HEK293 (cell line): ENCODE data around the gene TNFSF13.
A peak's percentile ranks its signal among the peaks of the same experiment; 100 is the strongest.

Source experiments
- CTCF ChIA-PET: fragments of 350-600 bp; formaldehyde crosslinking; extraction: SDS; loops from one replicate; lab custom pipeline; 2021; ENCODE audit warnings: antibody characterized with exemption; lab: Yijun Ruan, JAX
- POLR2A ChIA-PET: fragments of 300-600 bp; formaldehyde crosslinking; extraction: SDS; loops from one replicate; lab custom pipeline; 2020; ENCODE audit warnings: antibody characterized with exemption, inconsistent platforms; lab: Yijun Ruan, JAX
- H3K27ac ChIP-seq: fragments of 200-500 bp; sonication (Bioruptor generic); 2 replicates; pipeline ENCODE4 v1.5.1; 2014; ENCODE audit warnings: low read depth, low read length, control low read depth, inconsistent platforms; ENCODE audit errors: extremely low read depth
- H3K36me3 ChIP-seq, 2 experiments: fragments of 200-500 bp in 1 of 2; sonication (Bioruptor generic) in 1 of 2; 1 replicate in 1 of 2; 2 replicates in 1 of 2; pipeline ENCODE4 v1.5.1; 2014 to 2017; ENCODE audit warnings: inconsistent platforms in 2 of 2, low read length in 2 of 2; ENCODE audit not compliant: control insufficient read depth in 2 of 2, insufficient read depth in 1 of 2
- H3K4me1 ChIP-seq: fragments of 200-500 bp; sonication (Bioruptor generic); 2 replicates; pipeline ENCODE4 v1.5.1; 2014; ENCODE audit warnings: mild to moderate bottlenecking, low read length, inconsistent platforms; ENCODE audit not compliant: control insufficient read depth, insufficient read depth
- H3K4me3 ChIP-seq: 2 replicates; pipeline ENCODE4 v1.5.1; 2011; ENCODE audit warnings: low read depth, mild to moderate bottlenecking, control low read depth, low read length, moderate library complexity
- H3K9me3 ChIP-seq: fragments of 200-500 bp; sonication (Bioruptor generic); 2 replicates; pipeline ENCODE4 v1.5.1; 2014; ENCODE audit warnings: low read depth, low read length, inconsistent platforms; ENCODE audit not compliant: control insufficient read depth, insufficient read depth
- EGR2 ChIP-seq: fragments of 450-650 bp; formaldehyde crosslinking; IDR thresholded peaks from 2 replicates; pipeline ENCODE4 v1.5.1; 2016; ENCODE audit warnings: low read depth, missing biosample characterization, missing genetic modification characterization
- GLI4 ChIP-seq: fragments of 450-650 bp; formaldehyde crosslinking; IDR thresholded peaks from 2 replicates; pipeline ENCODE4 v1.5.1; 2016; ENCODE audit warnings: missing biosample characterization, missing genetic modification characterization
- GLIS1 ChIP-seq: fragments of 450-650 bp; formaldehyde crosslinking; IDR thresholded peaks from 2 replicates; pipeline ENCODE4 v1.5.1; 2016; ENCODE audit warnings: missing biosample characterization, missing genetic modification characterization
- GLIS2 ChIP-seq: fragments of 450-650 bp; formaldehyde crosslinking; IDR thresholded peaks from 2 replicates; pipeline ENCODE4 v1.5.1; 2016; ENCODE audit warnings: missing biosample characterization, missing genetic modification characterization
- OSR2 ChIP-seq: fragments of 450-650 bp; formaldehyde crosslinking; IDR thresholded peaks from 2 replicates; pipeline ENCODE4 v1.5.1; 2016; ENCODE audit warnings: missing biosample characterization, missing genetic modification characterization
- PRDM1 ChIP-seq: fragments of 450-650 bp; formaldehyde crosslinking; IDR thresholded peaks from 2 replicates; pipeline ENCODE4; 2016; ENCODE audit warnings: missing biosample characterization, missing genetic modification characterization
- SP2 ChIP-seq: fragments of 450-650 bp; formaldehyde crosslinking; IDR thresholded peaks from 2 replicates; pipeline ENCODE4 v1.5.1; 2016; ENCODE audit warnings: missing biosample characterization, missing genetic modification characterization
- ZFP41 ChIP-seq: fragments of 450-650 bp; formaldehyde crosslinking; IDR thresholded peaks from 2 replicates; pipeline ENCODE4 v1.5.1; 2016; ENCODE audit warnings: missing biosample characterization, missing genetic modification characterization, borderline replicate concordance
- ZNF10 ChIP-seq: fragments of 450-650 bp; formaldehyde crosslinking; IDR thresholded peaks from 2 replicates; pipeline ENCODE4 v1.5.1; 2017; ENCODE audit warnings: missing biosample characterization, missing genetic modification characterization
- ZNF169 ChIP-seq: fragments of 450-650 bp; formaldehyde crosslinking; IDR thresholded peaks from 2 replicates; pipeline ENCODE4 v1.5.1; 2016; ENCODE audit warnings: missing biosample characterization, missing genetic modification characterization
- ZNF202 ChIP-seq: fragments of 450-650 bp; formaldehyde crosslinking; IDR thresholded peaks from 2 replicates; pipeline ENCODE4 v1.5.1; 2016; ENCODE audit warnings: missing biosample characterization, missing genetic modification characterization, borderline replicate concordance
- ZNF274 ChIP-seq, 2 experiments: fragments of 200-500 bp in 1 of 2; fragments of 450-650 bp in 1 of 2; sonication (Bioruptor generic) in 1 of 2; formaldehyde crosslinking in 1 of 2; IDR thresholded peaks; 2 replicates each; pipeline versions ENCODE4 v1.5.1 to v1.6.1; 2014 to 2016; ENCODE audit warnings: borderline replicate concordance in 1 of 2, inconsistent platforms in 1 of 2, low read length in 1 of 2, missing biosample characterization in 1 of 2, missing genetic modification characterization in 1 of 2
- ZNF311 ChIP-seq: fragments of 450-650 bp; formaldehyde crosslinking; IDR thresholded peaks from 2 replicates; pipeline ENCODE4 v1.5.1; 2017; ENCODE audit warnings: missing biosample characterization, missing genetic modification characterization, borderline replicate concordance
- ZNF341 ChIP-seq: fragments of 450-650 bp; formaldehyde crosslinking; IDR thresholded peaks from 2 replicates; pipeline ENCODE4; 2016; ENCODE audit warnings: low read depth, missing biosample characterization, missing genetic modification characterization
- ZNF585B ChIP-seq: fragments of 450-650 bp; formaldehyde crosslinking; IDR thresholded peaks from 2 replicates; pipeline ENCODE4 v1.5.1; 2016; ENCODE audit warnings: missing biosample characterization, missing genetic modification characterization
- ZNF596 ChIP-seq: fragments of 450-650 bp; IDR thresholded peaks from 2 replicates; pipeline ENCODE4 v1.5.0; 2018; ENCODE audit warnings: missing biosample characterization, mild to moderate bottlenecking, missing genetic modification characterization, moderate library complexity
- ZNF600 ChIP-seq: fragments of 450-650 bp; formaldehyde crosslinking; IDR thresholded peaks from 2 replicates; pipeline ENCODE4 v1.5.1; 2016; ENCODE audit warnings: missing biosample characterization, missing genetic modification characterization
- ZNF621 ChIP-seq: fragments of 450-650 bp; formaldehyde crosslinking; IDR thresholded peaks from 2 replicates; pipeline ENCODE4 v1.5.1; 2017; ENCODE audit warnings: missing biosample characterization, missing genetic modification characterization
- ZNF747 ChIP-seq: fragments of 450-650 bp; formaldehyde crosslinking; IDR thresholded peaks from 2 replicates; pipeline ENCODE4 v1.5.1; 2016; ENCODE audit warnings: missing biosample characterization, missing genetic modification characterization
- TF ChIP-seq, protein P1 (sequence below): fragments of 450-650 bp; formaldehyde crosslinking; IDR thresholded peaks from 2 replicates; pipeline ENCODE4 v1.5.1; 2016; ENCODE audit warnings: missing biosample characterization, missing genetic modification characterization
- TF ChIP-seq, protein P2 (sequence below): fragments of 450-650 bp; formaldehyde crosslinking; conservative IDR thresholded peaks from 2 replicates; pipeline ENCODE4 v1.5.1; 2016; ENCODE audit warnings: low read depth, missing biosample characterization, missing genetic modification characterization
- TF ChIP-seq, protein P3 (sequence below): fragments of 450-650 bp; IDR thresholded peaks from 2 replicates; pipeline ENCODE4 v1.5.1; 2018; ENCODE audit warnings: missing biosample characterization, mild to moderate bottlenecking, missing genetic modification characterization

Gene TNFSF13

GRCh38 chr17:7559320-7560171, 996 bp downstream of the TNFSF13 start:
- H3K4me1 ChIP-seq = peaks cover 11% of the 10 kb centered on the region
- H3K36me3 ChIP-seq = peaks cover 13 to 17% of the 10 kb centered on the region in 2 experiments
- TF ChIP-seq PRDM1 (peak; percentile 27; the same call in 1 of the 2 replicates), ZFP41 (no peak), ZNF600 (tag by site-specific recombination) (0 out of 2 replicates have a peak, but pooled peaks have one; percentile 16), GLIS2 (tag by site-specific recombination) (0 out of 2 replicates have a peak, but pooled peaks have one; percentile 1)
- TF ChIP-seq, protein P1, sequence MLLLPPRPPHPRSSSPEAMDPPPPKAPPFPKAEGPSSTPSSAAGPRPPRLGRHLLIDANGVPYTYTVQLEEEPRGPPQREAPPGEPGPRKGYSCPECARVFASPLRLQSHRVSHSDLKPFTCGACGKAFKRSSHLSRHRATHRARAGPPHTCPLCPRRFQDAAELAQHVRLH (tag by site-specific recombination) = no peak
- POLR2A ChIA-PET = interaction anchor here (0.6 to 2.7 kb wide), 18 partner anchors 10 to 230 kb away, joined by 3 to 17 read pairs (median 5); partner anchors contain the start of genes CHRNB1, FXR2, NEURL4 and PLSCR3
- CTCF ChIA-PET = interaction anchor here (0.5 to 5.1 kb wide), 42 partner anchors 11 to 520 kb away, joined by 3 to 112 read pairs (median 8); partner anchors contain the start of genes KCTD11, SLC2A4, TMEM102 and TMEM95
- H3K27ac ChIP-seq = peak overlapping the region; percentile 93; the same call in 1 of the 2 replicates
- H3K9me3 ChIP-seq = no peaks in the 10 kb centered on the region
- H3K4me3 ChIP-seq = no peak overlapping the region

- Histone ChIP-seq H3K27ac (peak overlapping the region; percentile 93; the same call in 1 of the 2 replicates), H3K9me3 (no peaks in the 10 kb centered on the region), H3K36me3 (peaks cover 21 to 26% of the 10 kb centered on the region in 2 experiments), H3K4me1 (peaks cover 11% of the 10 kb centered on the region), H3K4me3 (peak overlapping the region; percentile 9; the same call in 1 of the 2 replicates)
- POLR2A ChIA-PET = interaction anchor here (0.6 to 2.8 kb wide), 28 partner anchors 9 to 231 kb away, joined by 3 to 17 read pairs (median 5); partner anchors contain the start of genes CD68, CHRNB1, FXR2 and MPDU1
- CTCF ChIA-PET = interaction anchor here (0.6 to 5.1 kb wide), 84 partner anchors 8 to 515 kb away, joined by 3 to 112 read pairs (median 4); partner anchors contain the start of genes KCTD11, MPDU1, PLSCR3 and SLC2A4
- TF ChIP-seq, protein P2, sequence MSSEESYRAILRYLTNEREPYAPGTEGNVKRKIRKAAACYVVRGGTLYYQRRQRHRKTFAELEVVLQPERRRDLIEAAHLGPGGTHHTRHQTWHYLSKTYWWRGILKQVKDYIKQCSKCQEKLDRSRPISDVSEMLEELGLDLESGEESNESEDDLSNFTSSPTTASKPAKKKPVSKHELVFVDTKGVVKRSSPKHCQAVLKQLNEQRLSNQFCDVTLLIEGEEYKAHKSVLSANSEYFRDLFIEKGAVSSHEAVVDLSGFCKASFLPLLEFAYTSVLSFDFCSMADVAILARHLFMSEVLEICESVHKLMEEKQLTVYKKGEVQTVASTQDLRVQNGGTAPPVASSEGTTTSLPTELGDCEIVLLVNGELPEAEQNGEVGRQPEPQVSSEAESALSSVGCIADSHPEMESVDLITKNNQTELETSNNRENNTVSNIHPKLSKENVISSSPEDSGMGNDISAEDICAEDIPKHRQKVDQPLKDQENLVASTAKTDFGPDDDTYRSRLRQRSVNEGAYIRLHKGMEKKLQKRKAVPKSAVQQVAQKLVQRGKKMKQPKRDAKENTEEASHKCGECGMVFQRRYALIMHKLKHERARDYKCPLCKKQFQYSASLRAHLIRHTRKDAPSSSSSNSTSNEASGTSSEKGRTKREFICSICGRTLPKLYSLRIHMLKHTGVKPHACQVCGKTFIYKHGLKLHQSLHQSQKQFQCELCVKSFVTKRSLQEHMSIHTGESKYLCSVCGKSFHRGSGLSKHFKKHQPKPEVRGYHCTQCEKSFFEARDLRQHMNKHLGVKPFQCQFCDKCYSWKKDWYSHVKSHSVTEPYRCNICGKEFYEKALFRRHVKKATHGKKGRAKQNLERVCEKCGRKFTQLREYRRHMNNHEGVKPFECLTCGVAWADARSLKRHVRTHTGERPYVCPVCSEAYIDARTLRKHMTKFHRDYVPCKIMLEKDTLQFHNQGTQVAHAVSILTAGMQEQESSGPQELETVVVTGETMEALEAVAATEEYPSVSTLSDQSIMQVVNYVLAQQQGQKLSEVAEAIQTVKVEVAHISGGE (tag by site-specific recombination) = 0 out of 2 replicates have a peak, but pooled peaks have one; percentile 5
- TF ChIP-seq ZNF596 (no peak), ZNF311 (tag by site-specific recombination) (no peak), SP2 (peak; percentile 58), ZNF202 (no peak), ZNF621 (tag by site-specific recombination) (no peak), ZNF169 (tag by site-specific recombination) (no peak), OSR2 (peak; percentile 34; the same call in 1 of the 2 replicates), ZNF341 (tag by site-specific recombination) (peak; percentile 80), GLI4 (no peak), ZNF274 (IDR thresholded peaks at IDR 0.05; ENCODE audit: low read length) (no peak), ZNF274 (tag by site-specific recombination; IDR thresholded peaks at IDR 0.05; ENCODE audit: borderline replicate concordance) (no peak), EGR2 (tag by site-specific recombination) (peak; percentile 55), ZNF747 (tag by site-specific recombination) (no peak), GLIS1 (tag by site-specific recombination) (no peak), ZNF10 (tag by site-specific recombination) (peak; percentile 69), ZNF585B (tag by site-specific recombination) (no peak), ZNF600 (tag by site-specific recombination) (peak; percentile 46; the same call in 1 of the 2 replicates)
- TF ChIP-seq, protein P1 (tag by site-specific recombination) = peak; percentile 54; the same call in 1 of the 2 replicates
- TF ChIP-seq, protein P3, sequence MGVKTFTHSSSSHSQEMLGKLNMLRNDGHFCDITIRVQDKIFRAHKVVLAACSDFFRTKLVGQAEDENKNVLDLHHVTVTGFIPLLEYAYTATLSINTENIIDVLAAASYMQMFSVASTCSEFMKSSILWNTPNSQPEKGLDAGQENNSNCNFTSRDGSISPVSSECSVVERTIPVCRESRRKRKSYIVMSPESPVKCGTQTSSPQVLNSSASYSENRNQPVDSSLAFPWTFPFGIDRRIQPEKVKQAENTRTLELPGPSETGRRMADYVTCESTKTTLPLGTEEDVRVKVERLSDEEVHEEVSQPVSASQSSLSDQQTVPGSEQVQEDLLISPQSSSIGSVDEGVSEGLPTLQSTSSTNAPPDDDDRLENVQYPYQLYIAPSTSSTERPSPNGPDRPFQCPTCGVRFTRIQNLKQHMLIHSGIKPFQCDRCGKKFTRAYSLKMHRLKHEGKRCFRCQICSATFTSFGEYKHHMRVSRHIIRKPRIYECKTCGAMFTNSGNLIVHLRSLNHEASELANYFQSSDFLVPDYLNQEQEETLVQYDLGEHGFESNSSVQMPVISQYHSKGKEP (tag by site-specific recombination) = 0 out of 2 replicates have a peak, but pooled peaks have one; percentile 5
These were observed 1.9 kb downstream of the TNFSF13 start for GRCh38 chr17:7560172-7561027.
